HCT116 (cell line): Measurements from ENCODE around the gene TEX47. TPM values are rescaled to one million over a fixed set of nuclear protein-coding genes. Genes with fewer than 3 reads are reported as not detected.

Experiments used
- ATAC-seq: fragments of 200-7000 bp; cut with Tn5 transposase; 2 replicates; pipeline ENCODE4 v1.9.1; 2020; ENCODE audit warnings: mild to moderate bottlenecking, moderate library complexity
- BruUV-seq: library from RNA; stranded (reverse); fragments of 400-500 nt; replicated peaks from 2 replicates; lab custom pipeline; 2021; lab: Mats Ljungman, UMichigan
- CTCF ChIA-PET: fragments of 300-600 bp; sonication (Branson Sonifier 250); formaldehyde crosslinking; loops from one replicate; lab custom pipeline; 2021; ENCODE audit warnings: antibody characterized with exemption; lab: Charles Lee
- POLR2A ChIA-PET: fragments of 300-600, 350-600 bp; sonication (Branson Sonifier 250); formaldehyde crosslinking; loops from one replicate; lab custom pipeline; 2021; ENCODE audit warnings: antibody characterized with exemption; lab: Charles Lee
- RAD21 ChIA-PET, 2 experiments: fragments of 300-600 bp; sonication (Branson Sonifier 250); formaldehyde crosslinking; loops; one replicate each; lab custom pipeline; 2023; ENCODE audit warnings: low total read pairs in 2 of 2; ENCODE audit not compliant: uncharacterized antibody in 2 of 2, unreplicated experiment in 2 of 2, low non-redundant PET in 1 of 2; lab: Charles Lee
- DNase-seq: peaks from one replicate; pipeline ENCODE4 v3.0.0-alpha.2; 2010; ENCODE audit warnings: low read depth, low spot score
- H2AFZ ChIP-seq: fragments of 200-600 bp; shearing (Covaris generic), sonication (generic); 2 replicates; pipeline ENCODE4 v1.6.1; 2017; ENCODE audit warnings: low read depth, mixed run types, mixed read lengths, antibody characterized with exemption, low read length; ENCODE audit not compliant: poor library complexity, severe bottlenecking
- H3K27ac ChIP-seq: 2 replicates; pipeline ENCODE4 v1.5.1; 2012; ENCODE audit warnings: low read depth, low read length
- H3K27me3 ChIP-seq: fragments of 200-600 bp; sonication (generic); 2 replicates; pipeline ENCODE4 v1.6.1; 2016; ENCODE audit warnings: mixed run types, low read length, mixed read lengths; ENCODE audit not compliant: insufficient read depth
- H3K36me3 ChIP-seq, 2 experiments: fragments of 200-500 bp in 1 of 2; fragments of 200-600 bp in 1 of 2; sonication (Bioruptor generic) in 1 of 2; sonication (generic) in 1 of 2; 2 replicates each; pipeline versions ENCODE4 v1.5.1 to v1.6.1; 2014 to 2016; ENCODE audit warnings: low read length in 2 of 2, inconsistent platforms in 1 of 2, mixed read lengths in 1 of 2, mixed run types in 1 of 2; ENCODE audit not compliant: insufficient read depth in 2 of 2, control insufficient read depth in 1 of 2
- H3K4me1 ChIP-seq, 2 experiments: fragments of 200-600 bp in 1 of 2; sonication (generic) in 1 of 2; 2 replicates each; pipeline versions ENCODE4 v1.5.1 to v1.6.1; 2012 to 2017; ENCODE audit warnings: low read length in 2 of 2, inconsistent platforms in 1 of 2, mild to moderate bottlenecking in 1 of 2, mixed read lengths in 1 of 2, mixed run types in 1 of 2, moderate library complexity in 1 of 2; ENCODE audit not compliant: insufficient read depth in 2 of 2, control insufficient read depth in 1 of 2
- H3K4me2 ChIP-seq: fragments of 200-600 bp; sonication (generic); 2 replicates; pipeline ENCODE4 v1.6.1; 2017; ENCODE audit warnings: mixed run types, low read length, mixed read lengths
- H3K4me3 ChIP-seq, 2 experiments: fragments of 200-600 bp in 1 of 2; sonication (generic) in 1 of 2; replicated peaks in 1 of 2; 2 replicates each; pipeline ENCODE4 v1.5.1; 2011 to 2016; ENCODE audit warnings: low read length in 2 of 2, control low read depth in 1 of 2, low read depth in 1 of 2, mild to moderate bottlenecking in 1 of 2, mixed read lengths in 1 of 2, mixed run types in 1 of 2
- H3K79me2 ChIP-seq: fragments of 200-600 bp; sonication (generic); 2 replicates; pipeline ENCODE4 v1.6.1; 2017; ENCODE audit warnings: mild to moderate bottlenecking, mixed run types, low read length, moderate library complexity, mixed read lengths; ENCODE audit not compliant: insufficient read depth
- H3K9ac ChIP-seq: fragments of 200-600 bp; sonication (generic); 2 replicates; pipeline ENCODE4 v1.6.1; 2016; ENCODE audit warnings: low read length, mixed read lengths
- H3K9me2 ChIP-seq: fragments of 200-600 bp; sonication (generic), shearing (Covaris generic); 2 replicates; pipeline ENCODE4 v1.6.1; 2017; ENCODE audit warnings: mixed run types, mild to moderate bottlenecking, moderate library complexity; ENCODE audit not compliant: insufficient read depth
- H3K9me3 ChIP-seq, 2 experiments: fragments of 200-500 bp in 1 of 2; fragments of 200-600 bp in 1 of 2; sonication (Bioruptor generic) in 1 of 2; sonication (generic) in 1 of 2; 2 replicates each; pipeline ENCODE4 v1.6.1; 2014 to 2017; ENCODE audit warnings: low read length in 2 of 2, mixed read lengths in 2 of 2, inconsistent platforms in 1 of 2, low read depth in 1 of 2, mild to moderate bottlenecking in 1 of 2, mixed run types in 1 of 2, moderate library complexity in 1 of 2; ENCODE audit not compliant: control insufficient read depth in 1 of 2, insufficient read depth in 1 of 2
- H4K20me1 ChIP-seq: fragments of 200-600 bp; sonication (generic), shearing (Covaris generic); 2 replicates; pipeline ENCODE4 v1.6.1; 2017; ENCODE audit warnings: mixed run types, mild to moderate bottlenecking, moderate library complexity; ENCODE audit not compliant: insufficient read depth
- CTCF ChIP-seq, 3 experiments: fragments of 200-600 bp in 1 of 3; sonication (generic) in 1 of 3; IDR thresholded peaks in 2 of 3; conservative IDR thresholded peaks in 1 of 3; 2 replicates each; pipeline ENCODE4 v1.5.1; 2012 to 2017; ENCODE audit warnings: low read depth in 2 of 3, low read length in 2 of 3, antibody characterized with exemption in 1 of 3, borderline replicate concordance in 1 of 3, control low read depth in 1 of 3, mild to moderate bottlenecking in 1 of 3, mixed read lengths in 1 of 3, mixed run types in 1 of 3, moderate library complexity in 1 of 3; ENCODE audit not compliant: insufficient read depth in 1 of 3
- ELF1 ChIP-seq: IDR thresholded peaks from 2 replicates; pipeline ENCODE4 v1.6.1; 2012; ENCODE audit warnings: low read depth, borderline replicate concordance
- REST ChIP-seq: IDR thresholded peaks from 2 replicates; pipeline ENCODE4 v1.6.1; 2012; ENCODE audit warnings: low read depth
- TCF7L2 ChIP-seq: IDR thresholded peaks from 2 replicates; pipeline ENCODE4 v1.7.0; 2011; ENCODE audit warnings: borderline replicate concordance, inconsistent platforms; ENCODE audit not compliant: insufficient read depth, insufficient read length; ENCODE audit errors: extremely low read depth
- intact Hi-C: fragments of 100-400 bp; cut with micrococcal nuclease; formaldehyde crosslinking; loops from 2 replicates; pipeline ENCODE4 v1.10.0; 2022
- total RNA-seq: library from RNA; stranded (reverse); gene quantifications from one replicate; pipeline ENCODE4 v1.2.1, GENCODE V29; 2021; ENCODE audit not compliant: unreplicated experiment

TEX47 gene
- total RNA-seq, 1 experiment from 2014 or later: not detected

GRCh38 chr7:88761779-88762178 lies 33.8 kb downstream of the TEX47 start:
- BruUV-seq: no TSS peak

More at GRCh38 chr7:88761779-88762178, 33.8 kb downstream of the TEX47 start:
- Histone ChIP-seq H3K79me2 (no peaks in the 10 kb centered on the region), H3K4me2 (no peak overlapping the region), H3K36me3 (no peaks in the 10 kb centered on the region), H3K27me3 (no peaks in the 10 kb centered on the region; the same call in 1 of the 2 replicates), H3K27ac (no peak overlapping the region), H3K9me3 (no peaks in the 10 kb centered on the region), H3K4me1 (no peaks in the 10 kb centered on the region), H3K4me3 (no peak overlapping the region), H4K20me1 (no peaks in the 10 kb centered on the region), H3K9ac (no peak overlapping the region), H3K9me2 (no peaks in the 10 kb centered on the region), H2AFZ (no peak overlapping the region)
- RAD21 ChIA-PET: no interaction called here
- ATAC-seq: no peak
- intact Hi-C loops: no loop called here
- CTCF ChIA-PET: no interaction called here
- no peak for TF ChIP-seq REST
- TF ChIP-seq CTCF (IDR thresholded peaks at IDR 0.05 in 2 of 3, conservative IDR thresholded peaks at IDR 0.05 in 1 of 3; ENCODE audit: borderline replicate concordance in 1 of 3, insufficient read depth in 1 of 3, low read depth in 2 of 3, low read length in 2 of 3): no peak
- no peak for TF ChIP-seq ELF1
- no peak for TF ChIP-seq TCF7L2
- POLR2A ChIA-PET: no interaction called here
- no peak for DNase-seq
